Astrocyte (in vitro differentiated cells and primary cell): ENCODE results near the gene SMAD1. TPM values are rescaled to one million over a fixed set of nuclear protein-coding genes. Genes with fewer than 3 reads are reported as not detected.

Experiments used
- DNase-seq: peaks from one replicate; pipeline ENCODE4 v3.0.0-alpha.2; 2010; ENCODE audit warnings: low read depth
- FAIRE-seq: peaks from 2 replicates; lab custom pipeline; 2011; peaks lifted over from hg19 to GRCh38; lab: Jason Lieb, UNC
- H2AFZ ChIP-seq: 2 replicates; pipeline ENCODE4 v1.6.0; 2012; ENCODE audit warnings: low read depth, low read length, inconsistent platforms
- H3K27ac ChIP-seq: 2 replicates; pipeline ENCODE4 v1.5.1; 2011; ENCODE audit warnings: low read depth, low read length, inconsistent platforms
- H3K27me3 ChIP-seq: 2 replicates; pipeline ENCODE4 v1.6.0; 2011; ENCODE audit warnings: low read length, inconsistent platforms; ENCODE audit not compliant: insufficient read depth
- H3K36me3 ChIP-seq: 2 replicates; pipeline ENCODE4 v1.5.1; 2011; ENCODE audit warnings: low read length, inconsistent platforms; ENCODE audit not compliant: insufficient read depth
- H3K4me1 ChIP-seq: 2 replicates; pipeline ENCODE4 v1.5.1; 2011; ENCODE audit warnings: low read length, inconsistent platforms; ENCODE audit not compliant: insufficient read depth
- H3K4me2 ChIP-seq: 2 replicates; pipeline ENCODE4 v1.6.0; 2012; ENCODE audit warnings: low read length, inconsistent platforms
- H3K4me3 ChIP-seq: 2 replicates; pipeline ENCODE4 v1.5.1; 2011; ENCODE audit warnings: low read depth, mild to moderate bottlenecking, low read length, inconsistent platforms; ENCODE audit not compliant: insufficient read depth
- H3K79me2 ChIP-seq: 2 replicates; pipeline ENCODE4 v1.6.0; 2012; ENCODE audit warnings: mild to moderate bottlenecking, low read length, inconsistent platforms; ENCODE audit not compliant: insufficient read depth
- H3K9ac ChIP-seq: 2 replicates; pipeline ENCODE4 v1.6.0; 2012; ENCODE audit warnings: mild to moderate bottlenecking, low read length, inconsistent platforms
- H3K9me3 ChIP-seq: 2 replicates; pipeline ENCODE4 v1.5.1; 2012; ENCODE audit warnings: low read depth, mild to moderate bottlenecking, low read length, inconsistent platforms; ENCODE audit not compliant: insufficient read depth
- H4K20me1 ChIP-seq: 2 replicates; pipeline ENCODE4 v1.6.0; 2012; ENCODE audit warnings: low read length, inconsistent platforms; ENCODE audit not compliant: insufficient read depth
- H3K27ac Mint-ChIP-seq: one replicate; pipeline ENCODE4 v1.8.0; 2021; ENCODE audit warnings: mild to moderate bottlenecking, mixed read lengths; ENCODE audit not compliant: unreplicated experiment
- H3K27me3 Mint-ChIP-seq: one replicate; pipeline ENCODE4 v1.8.0; 2021; ENCODE audit warnings: low read depth, mixed read lengths; ENCODE audit not compliant: unreplicated experiment
- H3K36me3 Mint-ChIP-seq: one replicate; pipeline ENCODE4 v1.8.0; 2021; ENCODE audit warnings: low read depth, mixed read lengths; ENCODE audit not compliant: unreplicated experiment
- H3K4me1 Mint-ChIP-seq: one replicate; pipeline ENCODE4 v1.8.0; 2021; ENCODE audit warnings: low read depth, mixed read lengths; ENCODE audit not compliant: unreplicated experiment
- H3K4me3 Mint-ChIP-seq: one replicate; pipeline ENCODE4 v1.8.0; 2021; ENCODE audit warnings: mild to moderate bottlenecking, moderate library complexity, mixed read lengths; ENCODE audit not compliant: unreplicated experiment
- H3K9me3 Mint-ChIP-seq: one replicate; pipeline ENCODE4 v1.8.0; 2021; ENCODE audit warnings: mild to moderate bottlenecking, mixed read lengths; ENCODE audit not compliant: unreplicated experiment
- CTCF ChIP-seq: IDR thresholded peaks from 2 replicates; pipeline ENCODE4 v1.5.1; 2011; ENCODE audit warnings: low read depth, mild to moderate bottlenecking, inconsistent platforms, low read length, moderate library complexity; ENCODE audit not compliant: insufficient read depth
- EZH2 ChIP-seq: IDR thresholded peaks from 2 replicates; pipeline ENCODE4 v1.6.1; 2012; ENCODE audit warnings: mild to moderate bottlenecking, low read length, inconsistent platforms; ENCODE audit not compliant: insufficient read depth
- total RNA-seq: library from RNA; stranded (reverse); gene quantifications from 2 replicates; pipeline ENCODE4 v1.2.1, GENCODE V29; 2021

Gene SMAD1
- total RNA-seq, 1 donor from 2014 or later = 29.6 TPM

GRCh38 chr4:145451895-145452294, 29.8 kb upstream of the SMAD1 start:
- DNase-seq = no peak
- Mint-ChIP-seq H3K4me1 (peaks cover 5% of the 10 kb centered on the region), H3K9me3 (peaks cover 7% of the 10 kb centered on the region), H3K4me3 (no peak overlapping the region), H3K27ac (no peak overlapping the region), H3K27me3 (no peaks in the 10 kb centered on the region), H3K36me3 (no peaks in the 10 kb centered on the region)
- H3K36me3 ChIP-seq = no peaks in the 10 kb centered on the region
- H3K27ac ChIP-seq = no peak overlapping the region
- H4K20me1 ChIP-seq = no peaks in the 10 kb centered on the region
- peaks cover 2% of the 10 kb centered on the region for H3K27me3 ChIP-seq
- no peak overlapping the region for H3K4me3 ChIP-seq
- no peak for FAIRE-seq
- TF ChIP-seq CTCF (no peak), EZH2 (no peak)
- H3K79me2 ChIP-seq = no peaks in the 10 kb centered on the region
- no peak overlapping the region for H3K9ac ChIP-seq
- no peak overlapping the region for H2AFZ ChIP-seq
- H3K9me3 ChIP-seq = no peaks in the 10 kb centered on the region
- H3K4me2 ChIP-seq = no peak overlapping the region
- H3K4me1 ChIP-seq = no peaks in the 10 kb centered on the region

GRCh38 chr4:145452447-145453162, 29.0 kb upstream of the SMAD1 start:
- Histone ChIP-seq H3K4me2 (no peak overlapping the region), H3K9me3 (no peaks in the 10 kb centered on the region), H3K36me3 (no peaks in the 10 kb centered on the region), H3K79me2 (no peaks in the 10 kb centered on the region), H3K4me3 (no peak overlapping the region), H3K27me3 (peaks cover 2% of the 10 kb centered on the region), H3K9ac (no peak overlapping the region), H4K20me1 (no peaks in the 10 kb centered on the region), H2AFZ (no peak overlapping the region), H3K4me1 (no peaks in the 10 kb centered on the region), H3K27ac (no peak overlapping the region)
- DNase-seq = no peak
- Mint-ChIP-seq H3K36me3 (no peaks in the 10 kb centered on the region), H3K9me3 (peaks cover 10% of the 10 kb centered on the region), H3K4me1 (peaks cover 5% of the 10 kb centered on the region), H3K4me3 (no peak overlapping the region), H3K27ac (no peak overlapping the region), H3K27me3 (no peaks in the 10 kb centered on the region)
- no peak for FAIRE-seq
- no peak for TF ChIP-seq EZH2
- no peak for TF ChIP-seq CTCF

GRCh38 chr4:145453163-145453520, 28.5 kb upstream of the SMAD1 start:
- Mint-ChIP-seq H3K27ac (no peak overlapping the region), H3K36me3 (no peaks in the 10 kb centered on the region), H3K27me3 (no peaks in the 10 kb centered on the region), H3K4me1 (peaks cover 5% of the 10 kb centered on the region), H3K4me3 (no peak overlapping the region), H3K9me3 (peaks cover 10% of the 10 kb centered on the region)
- TF ChIP-seq EZH2 = no peak
- TF ChIP-seq CTCF = no peak
- no peaks in the 10 kb centered on the region for H4K20me1 ChIP-seq
- DNase-seq (no peak), FAIRE-seq (no peak)
- H3K4me2 ChIP-seq = no peak overlapping the region
- no peak overlapping the region for H3K4me3 ChIP-seq
- H3K36me3 ChIP-seq = no peaks in the 10 kb centered on the region
- no peak overlapping the region for H3K9ac ChIP-seq
- H3K27me3 ChIP-seq = peaks cover 2% of the 10 kb centered on the region
- H2AFZ ChIP-seq = no peak overlapping the region
- H3K4me1 ChIP-seq = no peaks in the 10 kb centered on the region
- H3K27ac ChIP-seq = no peak overlapping the region
- H3K9me3 ChIP-seq = no peaks in the 10 kb centered on the region
- H3K79me2 ChIP-seq = no peaks in the 10 kb centered on the region
